ENCODE data around the gene ELF2.
A peak's percentile ranks its signal among the peaks of the same experiment; 100 is the strongest.
"Not testable (repeated sequence)": the region's sequence is repeated elsewhere in the genome, so short reads cannot be mapped to it uniquely, and the experiment has no call there.

The ELF2 gene

GRCh38 chr4:139078926-139079325 lies 98.1 kb downstream of the ELF2 start:
- no peak for DNase-seq (ENCODE audit: low read depth)

GRCh38 chr4:139077567-139078355 lies 99.3 kb downstream of the ELF2 start:
- DNase-seq (ENCODE audit: low read depth), result no peak

- DNase-seq (ENCODE audit: low read depth), result no peak
These were observed 100.8 kb downstream of the ELF2 start for GRCh38 chr4:139076016-139076744.

- DNase-seq (ENCODE audit: low read depth), result no peak
These were observed 116.4 kb downstream of the ELF2 start for GRCh38 chr4:139060591-139060990.

- not testable (repeated sequence) for DNase-seq (ENCODE audit: low read depth)
These were observed 118.0 kb downstream of the ELF2 start for GRCh38 chr4:139059026-139059425.

GRCh38 chr4:139054791-139055505 lies 122.1 kb downstream of the ELF2 start:
- no peak for DNase-seq (ENCODE audit: low read depth)

- DNase-seq (ENCODE audit: low read depth), result no peak
These were observed 123.1 kb downstream of the ELF2 start for GRCh38 chr4:139053909-139054308.

- DNase-seq (ENCODE audit: low read depth), result no peak
These were observed 126.6 kb downstream of the ELF2 start for GRCh38 chr4:139050446-139050845.

GRCh38 chr4:139048026-139048425 lies 129.0 kb downstream of the ELF2 start:
- DNase-seq (ENCODE audit: low read depth), result no peak

- no peak for DNase-seq (ENCODE audit: low read depth)
These were observed 132.7 kb downstream of the ELF2 start for GRCh38 chr4:139044291-139044690.

- no peak for DNase-seq (ENCODE audit: low read depth)
These were observed 134.0 kb downstream of the ELF2 start for GRCh38 chr4:139042981-139043460.

- no peak for DNase-seq (ENCODE audit: low read depth)
These were observed 138.1 kb downstream of the ELF2 start for GRCh38 chr4:139038874-139039443.

- DNase-seq (ENCODE audit: low read depth), result no peak
These were observed 140.1 kb downstream of the ELF2 start for GRCh38 chr4:139036885-139037284.

- DNase-seq (ENCODE audit: low read depth), result no peak
These were observed 141.4 kb downstream of the ELF2 start for GRCh38 chr4:139035650-139036049.

- DNase-seq (ENCODE audit: low read depth), result peak; percentile 76
These were observed 146.3 kb downstream of the ELF2 start for GRCh38 chr4:139030614-139031235.

- DNase-seq (ENCODE audit: low read depth), result not testable (repeated sequence)
These were observed 147.1 kb downstream of the ELF2 start for GRCh38 chr4:139029866-139030363.

- DNase-seq (ENCODE audit: low read depth), result no peak
These were observed 148.8 kb downstream of the ELF2 start for GRCh38 chr4:139028191-139028661.

GRCh38 chr4:139027776-139028175 lies 149.2 kb downstream of the ELF2 start:
- no peak for DNase-seq (ENCODE audit: low read depth)

- no peak for DNase-seq (ENCODE audit: low read depth)
These were observed 151.2 kb downstream of the ELF2 start for GRCh38 chr4:139025841-139026240.

GRCh38 chr4:139024686-139025085 lies 152.3 kb downstream of the ELF2 start:
- DNase-seq (ENCODE audit: low read depth), result no peak

- no peak for DNase-seq (ENCODE audit: low read depth)
These were observed 154.2 kb downstream of the ELF2 start for GRCh38 chr4:139022835-139023234.

Measured in fibroblast of gingiva (primary cell).